ENCODE data around the gene RNF130. TPM values are rescaled to one million over a fixed set of nuclear protein-coding genes. Genes with fewer than 3 reads are reported as not detected.
A peak's percentile ranks its signal among the peaks of the same experiment; 100 is the strongest.

The RNF130 gene
- total and polyA plus RNA-seq, 9 of the 15 experiments (the other 6 are each of a cell fraction or from before 2014, with no cell fraction given), result 5.8 to 39.4 (median 27.1) TPM

- TF ChIP-seq, protein P1, sequence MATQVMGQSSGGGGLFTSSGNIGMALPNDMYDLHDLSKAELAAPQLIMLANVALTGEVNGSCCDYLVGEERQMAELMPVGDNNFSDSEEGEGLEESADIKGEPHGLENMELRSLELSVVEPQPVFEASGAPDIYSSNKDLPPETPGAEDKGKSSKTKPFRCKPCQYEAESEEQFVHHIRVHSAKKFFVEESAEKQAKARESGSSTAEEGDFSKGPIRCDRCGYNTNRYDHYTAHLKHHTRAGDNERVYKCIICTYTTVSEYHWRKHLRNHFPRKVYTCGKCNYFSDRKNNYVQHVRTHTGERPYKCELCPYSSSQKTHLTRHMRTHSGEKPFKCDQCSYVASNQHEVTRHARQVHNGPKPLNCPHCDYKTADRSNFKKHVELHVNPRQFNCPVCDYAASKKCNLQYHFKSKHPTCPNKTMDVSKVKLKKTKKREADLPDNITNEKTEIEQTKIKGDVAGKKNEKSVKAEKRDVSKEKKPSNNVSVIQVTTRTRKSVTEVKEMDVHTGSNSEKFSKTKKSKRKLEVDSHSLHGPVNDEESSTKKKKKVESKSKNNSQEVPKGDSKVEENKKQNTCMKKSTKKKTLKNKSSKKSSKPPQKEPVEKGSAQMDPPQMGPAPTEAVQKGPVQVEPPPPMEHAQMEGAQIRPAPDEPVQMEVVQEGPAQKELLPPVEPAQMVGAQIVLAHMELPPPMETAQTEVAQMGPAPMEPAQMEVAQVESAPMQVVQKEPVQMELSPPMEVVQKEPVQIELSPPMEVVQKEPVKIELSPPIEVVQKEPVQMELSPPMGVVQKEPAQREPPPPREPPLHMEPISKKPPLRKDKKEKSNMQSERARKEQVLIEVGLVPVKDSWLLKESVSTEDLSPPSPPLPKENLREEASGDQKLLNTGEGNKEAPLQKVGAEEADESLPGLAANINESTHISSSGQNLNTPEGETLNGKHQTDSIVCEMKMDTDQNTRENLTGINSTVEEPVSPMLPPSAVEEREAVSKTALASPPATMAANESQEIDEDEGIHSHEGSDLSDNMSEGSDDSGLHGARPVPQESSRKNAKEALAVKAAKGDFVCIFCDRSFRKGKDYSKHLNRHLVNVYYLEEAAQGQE (IDR thresholded peaks at IDR 0.05; ENCODE audit: borderline replicate concordance), result no peak
- TF ChIP-seq, protein P1 (CRISPR knock-in tag; IDR thresholded peaks at IDR 0.05; ENCODE audit: low read depth), result peak; percentile 28; the same call in 1 of the 2 replicates
- TF ChIP-seq, protein P2, sequence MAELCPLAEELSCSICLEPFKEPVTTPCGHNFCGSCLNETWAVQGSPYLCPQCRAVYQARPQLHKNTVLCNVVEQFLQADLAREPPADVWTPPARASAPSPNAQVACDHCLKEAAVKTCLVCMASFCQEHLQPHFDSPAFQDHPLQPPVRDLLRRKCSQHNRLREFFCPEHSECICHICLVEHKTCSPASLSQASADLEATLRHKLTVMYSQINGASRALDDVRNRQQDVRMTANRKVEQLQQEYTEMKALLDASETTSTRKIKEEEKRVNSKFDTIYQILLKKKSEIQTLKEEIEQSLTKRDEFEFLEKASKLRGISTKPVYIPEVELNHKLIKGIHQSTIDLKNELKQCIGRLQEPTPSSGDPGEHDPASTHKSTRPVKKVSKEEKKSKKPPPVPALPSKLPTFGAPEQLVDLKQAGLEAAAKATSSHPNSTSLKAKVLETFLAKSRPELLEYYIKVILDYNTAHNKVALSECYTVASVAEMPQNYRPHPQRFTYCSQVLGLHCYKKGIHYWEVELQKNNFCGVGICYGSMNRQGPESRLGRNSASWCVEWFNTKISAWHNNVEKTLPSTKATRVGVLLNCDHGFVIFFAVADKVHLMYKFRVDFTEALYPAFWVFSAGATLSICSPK (IDR thresholded peaks at IDR 0.05; ENCODE audit: borderline replicate concordance), result no peak
- TF ChIP-seq SMAD1 (IDR thresholded peaks at IDR 0.05; ENCODE audit: low read depth, low read length, partially characterized antibody) (no peak), KDM5B (IDR thresholded peaks at IDR 0.05; ENCODE audit: insufficient replicate concordance, low read depth, low read length) (no peak), POLR3G (IDR thresholded peaks at IDR 0.05; ENCODE audit: extremely low read depth, insufficient read length, insufficient replicate concordance) (no peak), JUN (IDR thresholded peaks at IDR 0.05; ENCODE audit: borderline replicate concordance, low read depth, low read length) (no peak), JUN (CRISPR knock-in tag; IDR thresholded peaks at IDR 0.05; ENCODE audit: borderline replicate concordance) (0 out of 2 replicates have a peak, but pooled peaks have one; percentile 17), RFX7 (CRISPR knock-in tag; IDR thresholded peaks at IDR 0.05) (no peak), KDM2B (CRISPR knock-in tag; IDR thresholded peaks at IDR 0.05) (peak; percentile 79; the same call in 1 of the 2 replicates), NBN (IDR thresholded peaks at IDR 0.05; ENCODE audit: low read depth) (no peak), ATF3 (IDR thresholded peaks at IDR 0.05) (no peak), ATF3 (CRISPR knock-in tag; conservative IDR thresholded peaks at IDR 0.05) (no peak), HINFP (tag; conservative IDR thresholded peaks at IDR 0.05; ENCODE audit: low read depth) (no peak), PML (IDR thresholded peaks at IDR 0.05; ENCODE audit: low read length) (0 out of 2 replicates have a peak, but pooled peaks have one; percentile 10)
Observed at GRCh38 chr5:180070756-180071530, 616 bp downstream of the RNF130 start (continued).
